NCI-H510A (cell line): ENCODE results near the gene IGLL1.
"Not testable (repeated sequence)": the region's sequence is repeated elsewhere in the genome, so short reads cannot be mapped to it uniquely, and the experiment has no call there.

Source experiments
- DNase-seq: peaks from one replicate; lab custom pipeline; 2025; lab: John Stamatoyannopoulos, UW

IGLL1 gene

DNA sequence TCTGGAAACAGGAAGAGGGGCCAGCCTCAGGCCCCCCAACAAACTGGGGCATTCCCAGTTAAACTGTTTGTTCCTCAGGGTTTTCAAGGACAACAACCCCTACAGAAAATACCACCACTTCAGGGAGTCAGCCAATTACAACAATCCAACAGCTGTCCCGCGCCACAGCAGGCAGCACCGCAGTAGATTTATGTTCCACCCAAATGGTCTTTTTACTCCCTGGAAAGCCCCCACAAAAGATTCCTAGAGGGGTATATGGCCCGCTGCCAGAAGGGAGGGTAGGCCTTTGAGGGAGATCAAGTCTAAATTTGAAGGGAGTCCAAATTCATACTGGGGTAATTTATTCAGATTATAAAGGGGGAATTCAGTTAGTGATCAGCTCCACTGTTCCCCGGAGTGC lies 39.3 kb downstream of the IGLL1 start:
- not testable (repeated sequence) for DNase-seq

DNA sequence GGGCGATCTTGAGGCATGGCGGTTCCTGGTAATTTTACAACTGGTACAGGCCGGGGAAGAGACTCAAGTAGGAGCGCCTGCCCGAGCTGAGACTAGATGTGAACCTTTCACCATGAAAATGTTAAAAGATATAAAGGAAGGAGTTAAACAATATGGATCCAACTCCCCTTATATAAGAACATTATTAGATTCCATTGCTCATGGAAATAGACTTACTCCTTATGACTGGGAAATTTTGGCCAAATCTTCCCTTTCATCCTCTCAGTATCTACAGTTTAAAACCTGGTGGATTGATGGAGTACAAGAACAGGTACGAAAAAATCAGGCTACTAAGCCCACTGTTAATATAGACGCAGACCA lies 40.3 kb downstream of the IGLL1 start:
- not testable (repeated sequence) for DNase-seq

DNA sequence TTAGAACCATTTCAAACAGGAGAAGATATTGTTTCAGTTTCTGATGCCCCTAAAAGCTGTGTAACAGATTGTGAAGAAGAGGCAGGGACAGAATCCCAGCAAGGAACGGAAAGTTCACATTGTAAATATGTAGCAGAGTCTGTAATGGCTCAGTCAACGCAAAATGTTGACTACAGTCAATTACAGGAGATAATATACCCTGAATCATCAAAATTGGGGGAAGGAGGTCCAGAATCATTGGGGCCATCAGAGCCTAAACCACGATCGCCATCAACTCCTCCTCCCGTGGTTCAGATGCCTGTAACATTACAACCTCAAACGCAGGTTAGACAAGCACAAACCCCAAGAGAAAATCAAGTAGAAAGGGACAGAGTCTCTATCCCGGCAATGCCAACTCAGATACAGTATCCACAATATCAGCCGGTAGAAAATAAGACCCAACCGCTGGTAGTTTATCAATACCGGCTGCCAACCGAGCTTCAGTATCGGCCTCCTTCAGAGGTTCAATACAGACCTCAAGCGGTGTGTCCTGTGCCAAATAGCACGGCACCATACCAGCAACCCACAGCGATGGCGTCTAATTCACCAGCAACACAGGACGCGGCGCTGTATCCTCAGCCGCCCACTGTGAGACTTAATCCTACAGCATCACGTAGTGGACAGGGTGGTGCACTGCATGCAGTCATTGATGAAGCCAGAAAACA lies 40.8 kb downstream of the IGLL1 start:
- DNase-seq, result peak; percentile 39

DNA sequence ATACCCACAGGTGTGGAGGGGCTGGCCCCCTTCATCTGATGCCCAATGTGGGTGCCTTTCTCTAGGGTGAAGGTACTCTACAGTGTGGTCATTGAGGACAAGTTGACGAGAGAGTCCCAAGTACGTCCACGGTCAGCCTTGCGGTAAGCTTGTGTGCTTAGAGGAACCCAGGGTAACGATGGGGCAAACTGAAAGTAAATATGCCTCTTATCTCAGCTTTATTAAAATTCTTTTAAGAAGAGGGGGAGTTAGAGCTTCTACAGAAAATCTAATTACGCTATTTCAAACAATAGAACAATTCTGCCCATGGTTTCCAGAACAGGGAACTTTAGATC lies 41.4 kb downstream of the IGLL1 start:
- not testable (repeated sequence) for DNase-seq

DNA sequence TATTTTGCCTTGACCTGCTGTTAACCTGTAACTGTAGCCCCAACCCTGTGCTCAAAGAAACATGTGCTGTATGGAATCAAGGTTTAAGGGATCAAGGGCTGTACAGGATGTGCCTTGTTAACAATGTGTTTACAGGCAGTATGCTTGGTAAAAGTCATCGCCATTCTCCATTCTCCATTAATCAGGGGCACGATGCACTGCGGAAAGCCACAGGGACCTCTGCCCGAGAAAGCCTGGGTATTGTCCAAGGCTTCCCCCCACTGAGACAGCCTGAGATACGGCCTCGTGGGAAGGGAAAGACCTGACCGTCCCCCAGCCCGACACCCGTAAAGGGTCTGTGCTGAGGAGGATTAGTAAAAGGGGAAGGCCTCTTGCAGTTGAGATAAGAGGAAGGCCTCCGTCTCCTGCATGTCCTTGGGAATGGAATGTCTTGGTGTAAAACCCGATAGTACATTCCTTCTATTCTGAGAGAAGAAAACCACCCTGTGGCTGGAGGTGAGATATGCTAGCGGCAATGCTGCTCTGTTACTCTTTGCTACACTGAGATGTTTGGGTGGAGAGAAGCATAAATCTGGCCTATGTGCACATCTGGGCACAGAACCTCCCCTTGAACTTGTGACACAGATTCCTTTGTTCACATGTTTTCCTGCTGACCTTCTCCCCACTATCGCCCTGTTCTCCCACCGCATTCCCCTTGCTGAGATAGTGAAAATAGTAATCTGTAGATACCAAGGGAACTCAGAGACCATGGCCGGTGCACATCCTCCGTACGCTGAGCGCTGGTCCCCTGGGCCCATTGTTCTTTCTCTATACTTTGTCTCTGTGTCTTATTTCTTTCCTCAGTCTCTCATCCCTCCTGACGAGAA lies 42.0 kb downstream of the IGLL1 start:
- DNase-seq, result not testable (repeated sequence)

DNA sequence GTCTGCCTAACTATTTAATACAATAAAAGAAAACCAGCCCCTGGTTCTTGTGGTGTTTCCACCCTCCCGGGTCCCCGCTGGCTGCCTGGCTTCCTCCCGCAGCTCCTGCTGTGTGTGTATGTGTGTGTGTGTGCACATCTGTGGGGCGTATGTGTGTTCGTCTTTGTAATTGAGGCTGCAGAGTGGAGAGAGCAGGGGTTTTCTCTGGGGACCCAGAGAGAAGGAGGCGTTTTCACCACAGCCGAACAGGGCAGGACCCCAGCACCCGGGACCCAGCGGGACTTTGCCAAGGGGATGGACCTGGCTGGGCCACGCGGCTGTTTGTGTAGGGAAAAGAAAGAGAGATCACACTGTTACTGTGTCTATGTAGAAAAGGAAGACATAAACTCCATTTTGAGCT lies 42.7 kb downstream of the IGLL1 start:
- no peak for DNase-seq

DNA sequence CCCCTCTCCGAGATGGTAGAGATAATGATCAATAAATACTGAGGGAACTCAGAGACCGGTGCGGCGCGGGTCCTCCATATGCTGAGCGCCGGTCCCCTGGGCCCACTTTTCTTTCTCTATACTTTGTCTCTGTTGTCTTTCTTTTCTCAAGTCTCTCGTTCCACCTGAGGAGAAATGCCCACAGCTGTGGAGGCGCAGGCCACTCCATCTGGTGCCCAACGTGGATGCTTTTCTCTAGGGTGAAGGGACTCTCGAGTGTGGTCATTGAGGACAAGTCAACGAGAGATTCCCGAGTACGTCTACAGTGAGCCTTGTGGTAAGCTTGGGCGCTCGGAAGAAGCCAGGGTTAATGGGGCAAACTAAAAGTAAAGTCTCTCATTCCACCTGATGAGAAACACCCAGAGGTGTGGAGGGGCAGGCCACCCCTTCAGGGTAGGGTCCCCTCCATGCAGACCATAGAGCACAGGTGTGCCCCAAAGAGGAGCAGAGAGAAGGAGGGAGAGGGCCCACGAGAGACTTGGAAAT lies 43.2 kb downstream of the IGLL1 start:
- no peak for DNase-seq

DNA sequence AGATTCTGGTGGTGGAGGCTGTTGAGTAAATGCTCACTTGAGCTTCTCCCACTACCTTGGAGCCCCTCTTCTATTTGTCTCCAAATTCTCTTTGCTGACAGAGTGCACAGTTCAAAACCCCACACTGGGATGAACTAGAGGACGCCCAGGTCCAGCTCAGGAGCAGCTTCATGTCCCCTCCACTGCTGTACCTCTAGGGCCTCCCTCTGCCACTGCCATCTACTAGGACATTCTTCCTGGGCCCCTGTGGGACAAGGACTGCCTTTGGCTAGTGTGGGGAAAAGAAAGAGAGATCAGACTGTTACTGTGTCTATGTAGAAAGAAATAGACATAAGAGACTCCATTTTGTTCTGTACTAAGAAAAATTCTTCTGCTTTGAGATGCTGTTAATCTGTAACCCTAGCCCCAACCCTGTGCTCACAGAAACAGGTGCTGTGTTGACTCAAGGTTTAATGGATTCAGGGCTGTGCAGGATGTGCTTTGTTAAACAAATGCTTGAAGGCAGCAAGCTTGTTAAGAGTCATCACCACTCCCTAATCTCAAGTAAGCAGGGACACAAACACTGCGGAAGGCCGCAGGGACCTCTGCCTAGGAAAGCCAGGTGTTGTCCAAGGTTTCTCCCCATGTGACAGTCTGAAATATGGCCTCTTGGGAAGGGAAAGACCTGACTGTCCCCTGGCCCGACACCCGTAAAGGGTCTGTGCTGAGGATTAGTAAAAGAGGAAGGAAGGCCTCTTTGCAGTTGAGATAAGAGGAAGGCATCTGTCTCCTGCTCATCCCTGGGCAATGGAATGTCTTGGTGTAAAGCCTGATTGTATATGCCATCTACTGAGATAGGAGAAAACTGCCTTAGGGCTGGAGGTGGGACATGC lies 44.1 kb downstream of the IGLL1 start:
- DNase-seq, result not testable (repeated sequence)

DNA sequence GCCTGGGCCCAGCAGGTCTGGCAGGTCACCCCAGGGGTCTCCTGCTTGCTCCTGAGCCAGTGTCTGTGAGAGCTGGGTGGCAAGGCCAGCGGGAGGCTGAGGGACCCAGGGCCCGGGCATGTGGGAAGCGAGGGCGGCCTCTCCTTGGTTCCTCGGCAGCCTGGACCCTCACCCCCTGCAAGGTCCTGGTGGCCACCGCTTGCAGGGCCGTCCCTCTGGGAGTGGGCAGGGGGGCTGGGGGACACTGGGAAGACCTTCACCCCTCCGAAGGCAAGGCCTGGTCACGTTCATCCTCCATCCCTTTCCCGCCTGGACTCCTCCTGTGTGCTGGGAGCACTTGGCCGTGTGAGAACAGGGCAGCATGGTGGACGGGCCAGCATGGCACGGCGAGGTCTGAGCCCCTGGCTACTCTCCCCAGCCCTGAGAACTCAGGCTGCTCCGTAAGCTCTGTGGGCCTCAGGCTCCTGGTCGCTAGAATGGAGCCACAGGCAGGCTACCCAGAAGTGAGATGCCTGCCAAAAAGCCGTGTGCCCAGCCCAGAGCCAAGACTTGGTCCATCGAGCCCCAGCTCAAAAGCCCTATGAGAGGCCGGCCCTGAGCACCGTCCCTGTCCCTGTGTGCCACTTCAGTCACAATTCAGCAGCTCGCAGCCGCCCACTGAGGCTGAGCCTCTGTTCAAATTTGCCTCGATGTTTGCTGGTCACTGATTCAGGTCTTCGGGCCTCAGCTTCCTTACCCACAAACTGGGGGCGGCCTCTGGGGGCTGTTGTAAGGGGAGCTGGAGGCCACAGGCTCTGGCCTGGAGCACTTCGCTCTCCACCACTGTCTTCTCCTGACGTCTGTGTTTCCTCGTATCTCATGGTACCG lies 45.0 kb downstream of the IGLL1 start:
- no peak for DNase-seq

DNA sequence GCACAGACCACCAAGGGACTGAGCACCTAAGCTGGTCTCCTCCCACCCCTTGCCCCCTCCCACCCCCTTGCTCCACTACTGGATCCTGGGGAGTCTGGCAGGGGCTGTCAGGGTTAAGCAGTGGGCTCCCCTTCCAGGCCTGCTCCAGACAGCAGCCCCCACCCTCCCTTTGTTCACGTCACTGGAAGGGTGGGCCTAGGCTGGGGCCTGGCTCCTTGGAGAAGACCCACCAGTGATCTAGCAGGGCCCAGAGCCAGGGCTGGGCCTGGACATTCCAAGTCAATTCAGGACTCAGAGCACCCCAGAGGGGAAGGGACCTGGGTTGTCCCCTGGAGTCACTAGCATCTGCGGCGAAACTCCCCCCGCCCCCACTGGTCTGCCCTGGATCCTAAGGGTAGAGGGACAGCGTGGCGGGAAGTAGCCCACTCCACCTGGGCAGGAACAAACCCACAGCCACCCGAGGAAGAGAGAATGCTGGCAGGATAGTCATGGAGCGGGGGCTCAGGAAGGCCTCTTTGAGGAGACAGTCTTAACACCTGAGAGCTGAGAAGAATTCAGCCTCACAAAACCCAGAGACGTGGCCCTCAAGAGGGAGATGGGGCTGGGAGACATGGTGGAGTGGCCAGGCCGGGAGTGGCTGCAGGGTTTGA lies 45.8 kb downstream of the IGLL1 start:
- DNase-seq, result no peak

DNA sequence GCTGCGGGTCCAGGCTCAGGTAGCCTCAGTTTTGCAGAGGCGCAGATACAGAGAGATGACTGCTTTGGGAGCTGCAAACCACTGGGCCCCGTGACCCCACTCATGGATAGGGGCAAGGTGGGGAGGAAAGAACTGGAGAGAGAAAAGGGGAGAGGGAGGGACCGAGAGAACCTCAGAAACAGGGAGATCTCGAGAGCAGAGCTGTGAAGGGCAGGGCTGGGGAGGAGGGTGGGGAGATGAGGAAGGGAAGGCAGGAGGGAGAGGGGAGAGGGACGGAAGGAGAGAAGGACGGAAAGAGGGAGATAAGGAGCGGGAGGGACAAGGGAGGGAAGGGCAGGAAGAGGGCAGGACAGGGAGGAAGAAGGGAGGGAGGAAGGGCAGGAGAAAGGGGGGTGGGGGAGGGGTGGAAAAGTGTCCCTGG lies 46.3 kb downstream of the IGLL1 start:
- DNase-seq, result no peak

DNA sequence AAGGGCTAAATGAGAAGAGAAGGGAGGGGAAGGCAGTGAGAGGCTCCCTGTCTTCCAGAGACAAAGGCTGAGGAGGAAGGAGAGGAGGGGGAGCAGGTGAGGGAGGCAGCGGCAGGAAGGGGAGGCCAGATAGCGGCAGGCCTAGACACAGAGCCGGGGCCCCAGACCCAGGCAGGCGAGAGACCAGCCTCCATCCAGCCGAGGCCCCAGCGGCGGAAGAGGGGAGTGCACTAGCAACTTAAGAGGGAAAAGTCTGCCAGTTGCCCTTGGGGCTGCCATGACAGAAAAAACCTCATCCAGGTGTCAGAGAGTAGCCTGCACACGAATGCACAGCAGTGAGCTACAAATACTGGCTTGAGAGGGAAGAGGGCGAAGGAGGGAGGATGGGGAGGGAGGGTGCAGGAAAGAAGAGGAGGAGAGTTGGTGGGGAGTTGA lies 46.7 kb downstream of the IGLL1 start:
- peak; percentile 38 for DNase-seq

DNA sequence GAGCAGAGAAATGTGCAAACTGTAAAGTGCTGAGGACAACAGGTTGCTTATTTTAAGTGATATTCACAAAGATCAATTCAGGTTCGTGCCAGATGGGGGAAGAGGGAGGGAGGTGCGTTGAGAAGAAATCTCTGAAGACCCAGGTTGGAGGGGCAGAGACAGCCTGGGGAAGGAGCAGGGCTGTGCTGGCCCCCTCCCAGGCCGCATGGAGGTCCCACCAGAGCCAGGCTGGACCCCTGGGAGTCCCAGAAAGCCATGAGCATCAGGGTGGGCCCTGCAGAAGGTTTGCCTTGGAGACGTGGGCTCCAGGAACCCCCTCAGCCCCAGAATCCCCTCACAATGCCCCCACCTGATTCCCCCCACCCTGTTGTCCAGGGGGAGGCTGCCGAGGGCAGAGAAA lies 47.4 kb downstream of the IGLL1 start:
- no peak for DNase-seq

DNA sequence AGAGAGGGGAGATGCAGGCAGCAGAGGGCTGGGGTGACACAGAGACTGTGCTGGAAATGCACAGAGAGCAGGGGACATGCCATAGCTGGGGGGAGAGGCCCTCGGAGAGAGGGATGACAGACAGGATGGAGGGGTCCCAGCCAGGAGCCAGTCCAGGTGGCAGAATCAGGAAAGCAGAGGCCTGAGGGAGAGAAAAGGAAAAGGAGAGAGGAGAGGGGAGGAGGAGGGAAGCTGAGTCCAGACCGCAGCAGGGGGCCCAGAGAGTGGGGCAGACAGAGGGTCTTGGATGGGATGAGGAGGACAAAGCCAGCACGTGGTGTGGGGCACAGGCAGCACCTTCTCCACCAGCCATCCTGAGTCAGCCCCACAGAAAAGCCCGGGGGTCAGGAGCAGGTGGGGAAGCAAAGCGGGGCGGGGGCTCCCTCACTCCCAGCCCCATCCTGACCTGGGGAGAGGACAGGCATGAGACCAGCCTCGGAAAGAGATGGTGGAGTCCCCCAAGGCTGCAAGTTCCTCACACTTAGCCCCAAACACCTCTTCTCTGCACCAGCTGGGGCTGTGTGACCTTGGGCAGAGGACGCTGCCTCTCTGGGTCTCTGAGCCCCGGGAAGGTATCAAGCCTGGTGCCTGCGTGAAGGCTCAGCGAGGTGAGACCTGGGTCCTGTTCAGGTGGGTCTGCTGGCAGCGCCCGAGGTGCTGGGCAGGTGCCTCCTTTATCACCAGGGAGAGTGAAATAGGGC lies 48.0 kb downstream of the IGLL1 start:
- DNase-seq, result no peak

DNA sequence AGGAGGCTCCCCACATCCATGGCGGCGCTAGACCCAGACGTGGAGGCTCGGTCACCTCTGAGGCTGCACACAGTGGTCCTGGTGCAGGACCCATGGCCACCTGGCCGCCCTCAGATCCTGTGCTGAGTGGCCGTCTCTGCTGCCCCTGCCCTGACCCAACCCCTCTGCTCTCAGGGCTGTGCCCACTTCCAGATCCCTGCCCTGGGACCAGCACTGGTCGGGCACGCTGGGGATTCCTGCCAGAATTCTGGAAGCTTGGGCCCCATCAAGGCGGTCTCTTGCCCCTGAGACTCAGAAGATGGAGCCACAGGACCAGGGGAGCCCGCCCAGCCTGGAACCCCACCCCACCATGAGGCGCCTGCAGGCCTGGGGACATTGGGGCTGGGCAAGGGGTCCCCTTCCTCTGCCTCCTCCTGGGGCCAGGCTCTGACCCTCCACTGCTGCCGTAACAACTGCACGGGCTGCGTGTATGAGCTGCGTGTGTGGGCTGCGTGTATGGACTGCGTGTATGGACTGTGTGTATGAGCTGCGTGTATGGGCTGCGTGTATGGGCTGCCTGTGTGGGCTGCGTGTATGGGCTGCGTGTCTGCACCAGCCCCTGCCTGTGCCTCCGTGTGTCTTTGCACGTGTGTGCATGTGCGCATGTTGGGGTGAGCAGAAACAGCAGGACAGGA lies 48.7 kb downstream of the IGLL1 start:
- DNase-seq, result no peak

DNA sequence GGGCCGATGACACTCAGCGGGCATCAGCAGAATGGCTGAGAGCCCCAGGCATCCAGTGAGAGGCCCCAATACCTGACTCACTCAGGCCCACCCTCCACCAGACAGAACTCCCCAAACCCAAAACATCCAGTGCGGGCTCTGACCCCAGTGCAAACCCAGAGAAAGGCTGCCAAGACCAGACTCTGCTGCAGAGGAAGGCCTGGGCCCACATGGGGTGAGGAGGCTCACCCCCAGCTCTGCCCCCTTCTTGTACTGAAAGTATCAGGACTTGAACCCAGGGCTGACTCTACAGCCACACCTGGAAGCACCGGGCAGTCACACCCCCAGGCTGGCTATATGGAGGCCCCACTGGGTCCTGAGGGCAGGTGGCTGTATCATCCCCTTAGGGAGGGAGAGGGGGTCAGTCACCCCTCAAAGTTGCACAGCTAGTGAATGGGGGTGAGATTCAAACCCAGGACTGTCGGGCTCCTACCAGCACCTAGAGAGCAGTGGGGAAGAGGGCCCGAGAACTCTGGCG lies 49.3 kb downstream of the IGLL1 start:
- DNase-seq, result no peak

DNA sequence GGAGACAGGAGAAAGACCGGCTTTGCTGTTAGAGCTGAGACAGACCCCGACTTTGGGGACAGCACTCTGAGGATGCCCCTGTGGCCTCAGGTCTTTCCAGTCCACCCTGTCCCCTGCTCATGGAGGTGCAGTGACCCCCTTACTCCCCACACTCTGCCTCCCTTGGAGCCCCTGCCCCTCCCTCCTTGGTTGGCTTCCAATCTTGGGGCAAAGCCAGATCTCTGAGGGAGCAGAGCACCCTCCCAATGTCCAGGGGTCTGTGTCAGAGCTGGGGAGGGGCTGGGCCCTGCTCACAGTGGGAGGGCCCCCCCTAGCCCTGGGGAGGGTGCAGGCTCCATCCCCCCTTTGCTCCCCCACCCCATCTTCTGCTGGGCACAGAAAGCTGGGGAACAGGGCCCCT lies 50.0 kb downstream of the IGLL1 start:
- DNase-seq, result no peak

DNA sequence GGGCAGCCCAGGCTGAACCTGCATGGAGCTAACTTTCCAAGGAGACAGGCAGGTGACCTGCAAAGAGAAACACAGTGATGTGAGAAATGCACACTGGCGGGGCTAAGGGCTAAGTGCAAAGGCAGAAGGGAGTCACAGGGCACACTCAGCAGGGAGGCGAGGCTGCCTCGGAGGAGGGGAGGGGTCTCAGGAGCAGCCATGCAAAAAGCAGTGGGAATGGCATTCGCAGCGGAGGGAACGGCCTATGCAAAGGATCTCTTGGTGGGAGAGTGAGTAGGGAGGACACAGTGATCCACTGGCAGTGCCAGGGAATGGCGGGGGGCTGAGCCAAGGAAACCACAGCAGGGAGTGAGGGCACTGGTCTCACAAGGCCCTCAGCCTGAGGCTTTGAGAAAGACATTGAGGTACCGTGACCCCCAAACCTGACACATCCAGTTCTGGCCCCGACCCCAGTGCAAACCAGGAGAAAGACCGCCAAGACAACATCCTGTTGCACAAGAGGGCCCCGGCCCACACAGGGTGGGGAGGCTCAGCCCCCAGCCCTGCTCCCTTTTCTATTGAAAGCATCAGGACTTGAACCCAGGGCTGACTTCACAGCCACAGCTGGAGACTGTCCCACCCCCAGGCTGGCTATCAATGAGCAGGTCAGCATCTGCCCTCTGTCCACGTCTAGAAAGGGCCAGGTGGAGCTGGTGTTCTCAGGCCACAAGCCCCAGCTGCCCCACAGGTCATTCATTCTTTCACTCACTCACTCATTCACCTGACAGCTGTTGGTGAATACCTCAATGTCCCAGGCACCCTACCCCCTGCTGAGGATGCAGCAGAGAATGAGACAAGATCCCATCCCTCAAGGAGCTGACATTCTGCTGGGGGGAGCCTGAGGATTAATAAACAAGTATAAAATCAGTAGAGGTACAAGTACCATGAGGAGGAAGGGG lies 50.7 kb downstream of the IGLL1 start:
- DNase-seq, result no peak
